K562 (cell line): ENCODE results near the gene RPLP2. TPM values are rescaled to one million over a fixed set of nuclear protein-coding genes. Genes with fewer than 3 reads are reported as not detected.

Experiments used
- ARNT ChIP-seq, 2 experiments: fragments of 450-650 bp; IDR thresholded peaks; 2 replicates each; pipeline ENCODE4 v1.6.1; 2016; ENCODE audit warnings: mild to moderate bottlenecking in 1 of 2
- FIP1L1 ChIP-seq: fragments of 200-400 bp; formaldehyde crosslinking; IDR thresholded peaks from 2 replicates; pipeline ENCODE4 v1.6.1; 2018; ENCODE audit warnings: mild to moderate bottlenecking, low read depth, low read length; ENCODE audit not compliant: poor library complexity, severe bottlenecking
- MAX ChIP-seq: sonication (generic); formaldehyde crosslinking; IDR thresholded peaks from 2 replicates; pipeline ENCODE4 v1.9.0; 2022; ENCODE audit warnings: mild to moderate bottlenecking, missing genetic modification reagents
- MGA ChIP-seq: fragments of 450-650 bp; IDR thresholded peaks from 2 replicates; pipeline ENCODE4 v1.6.1; 2016; ENCODE audit warnings: mild to moderate bottlenecking, moderate library complexity
- MITF ChIP-seq: IDR thresholded peaks from 2 replicates; pipeline ENCODE4 v1.6.1; 2014; ENCODE audit warnings: antibody characterized with exemption
- NFRKB ChIP-seq: fragments of 450-650 bp; IDR thresholded peaks from 2 replicates; pipeline ENCODE4 v1.6.1; 2016; ENCODE audit warnings: low read depth
- POLR2G ChIP-seq: fragments of 200-400 bp; formaldehyde crosslinking; IDR thresholded peaks from 2 replicates; pipeline ENCODE4 v1.6.1; 2017; ENCODE audit warnings: low read depth, mild to moderate bottlenecking, antibody characterized with exemption, low read length, moderate library complexity
- SAP30 ChIP-seq: fragments of 200-600 bp; sonication (generic); IDR thresholded peaks from 2 replicates; pipeline ENCODE4 v1.6.1; 2012; ENCODE audit warnings: borderline replicate concordance, low read depth, mild to moderate bottlenecking, moderate library complexity, low read length, control low read depth, inconsistent platforms; ENCODE audit not compliant: insufficient read depth, poor library complexity, severe bottlenecking
- SIN3A ChIP-seq, 2 experiments: fragments of 150-350 bp in 1 of 2; IDR thresholded peaks; 2 replicates each; pipeline ENCODE4 v1.6.1; 2011 to 2016; ENCODE audit warnings: borderline replicate concordance in 2 of 2, low read depth in 2 of 2, low read length in 2 of 2, mild to moderate bottlenecking in 2 of 2, moderate library complexity in 2 of 2; ENCODE audit not compliant: control insufficient read depth in 1 of 2
- SREBF2 ChIP-seq: sonication (generic); formaldehyde crosslinking; IDR thresholded peaks from 2 replicates; pipeline ENCODE4 v1.4.0; 2020; ENCODE audit warnings: mild to moderate bottlenecking, missing genetic modification reagents
- TAF1 ChIP-seq: IDR thresholded peaks from 2 replicates; pipeline ENCODE4 v1.6.1; 2011; ENCODE audit warnings: mild to moderate bottlenecking, low read length, moderate library complexity; ENCODE audit not compliant: insufficient read depth, control insufficient read depth, severe bottlenecking; ENCODE audit errors: extremely low read depth
- ZBTB17 ChIP-seq: fragments of 450-650 bp; formaldehyde crosslinking; IDR thresholded peaks from 2 replicates; pipeline ENCODE4 v1.4.0; 2020; ENCODE audit warnings: mild to moderate bottlenecking
- ZNF175 ChIP-seq: fragments of 200-800 bp; sonication (Bioruptor generic); IDR thresholded peaks from 2 replicates; pipeline ENCODE4 v1.6.1; 2016; ENCODE audit warnings: low read depth, mild to moderate bottlenecking, missing genetic modification characterization, missing compliant biosample characterization
- polyA plus RNA-seq, 8 experiments: library from polyadenylated mRNA; depleted of rRNA in 4 of 8; stranded (reverse) in 5 of 8; unstranded in 3 of 8; fragments of >200 nt; fragmentation: Nextera tagmentation in 2 of 8; fragmentation: Illumina TruSeq in 1 of 8; extraction: Ambion mirVana in 2 of 8; extraction: Trizol in 1 of 8; gene quantifications; 2 replicates each; pipeline versions ENCODE4 v1.2.1 to v1.2.3, GENCODE V29; 2011 to 2014; ENCODE audit warnings: inconsistent platforms in 1 of 8, missing spikeins in 1 of 8
- total RNA-seq, 7 experiments: library from RNA; depleted of rRNA in 6 of 7; stranded (reverse); fragments of >200 nt in 6 of 7; fragmentation: Illumina TruSeq in 2 of 7; extraction: Trizol in 2 of 7; gene quantifications; 2 replicates each; pipeline versions ENCODE4 v1.2.1 to v1.2.3, GENCODE V29; 2011 to 2021; ENCODE audit warnings: low replicate concordance in 1 of 7

The RPLP2 gene
- total and polyA plus RNA-seq, 9 of the 15 experiments (the other 6 are each of a cell fraction or from before 2014, with no cell fraction given): 528 to 3,807 (median 1,633) TPM

GRCh38 chr11:776561-777287 is 33.0 kb upstream of the RPLP2 start (continued):
- TF ChIP-seq MITF: 0 out of 2 replicates have a peak, but pooled peaks have one; percentile 10
- no peak for TF ChIP-seq NFRKB
- peak; percentile 69 for TF ChIP-seq MGA
- no peak for TF ChIP-seq SREBF2 (CRISPR knock-in tag)
- peak; percentile 58 for TF ChIP-seq FIP1L1
- TF ChIP-seq MAX (CRISPR knock-in tag): peak; percentile 65
- TF ChIP-seq ARNT (IDR thresholded peaks at IDR 0.05): no peak
- 0 out of 2 replicates have a peak, but pooled peaks have one; percentile 35 for TF ChIP-seq ZNF175 (CRISPR knock-in tag)
- TF ChIP-seq SAP30: peak; percentile 41
- TF ChIP-seq SIN3A (IDR thresholded peaks at IDR 0.05; ENCODE audit: borderline replicate concordance in 2 of 2, control insufficient read depth in 1 of 2, low read depth in 2 of 2, low read length in 2 of 2): 0 out of 4 replicates have a peak, but pooled peaks of 1 of the 2 experiments have one; percentile 9
- TF ChIP-seq TAF1: no peak
- peak; percentile 39; the same call in 1 of the 2 replicates for TF ChIP-seq ZBTB17 (CRISPR knock-in tag)
- TF ChIP-seq POLR2G: peak; percentile 1; the same call in 1 of the 2 replicates
